GM19351 (cell line): Measurements from ENCODE around the gene DCST1.

Experiments used
- ATAC-seq: cut with Tn5 transposase; IDR thresholded peaks from one replicate; pipeline ENCODE4 v1.9.1; 2021; ENCODE audit warnings: mild to moderate bottlenecking, moderate library complexity; ENCODE audit not compliant: unreplicated experiment

Gene DCST1

GRCh38 chr1:155051342-155051776, 17.7 kb downstream of the DCST1 start:
- ATAC-seq, result no peak

GRCh38 chr1:155051777-155052398, 18.3 kb downstream of the DCST1 start:
- peak; percentile 3 for ATAC-seq

GRCh38 chr1:155052439-155053395, 19.1 kb downstream of the DCST1 start:
- ATAC-seq, result no peak

GRCh38 chr1:155053531-155054105, 20.0 kb downstream of the DCST1 start:
- ATAC-seq, result no peak

GRCh38 chr1:155057104-155057503, 23.5 kb downstream of the DCST1 start:
- ATAC-seq, result no peak

- ATAC-seq, result no peak
Observed at GRCh38 chr1:155057788-155058211, 24.2 kb downstream of the DCST1 start.

GRCh38 chr1:155060736-155061135, 27.1 kb downstream of the DCST1 start:
- ATAC-seq, result no peak

- no peak for ATAC-seq
Observed at GRCh38 chr1:155061381-155062150, 27.9 kb downstream of the DCST1 start.

- no peak for ATAC-seq
Observed at GRCh38 chr1:155062151-155062686, 28.6 kb downstream of the DCST1 start.

- ATAC-seq, result peak; percentile 8
Observed at GRCh38 chr1:155062702-155063411, 29.2 kb downstream of the DCST1 start.

- peak; percentile 60 for ATAC-seq
Observed at GRCh38 chr1:155063550-155064110, 30.0 kb downstream of the DCST1 start, which contains the start of gene EFNA4. EFNA4 (plus strand) TSS chr1:155063740; CDS start chr1:155063824, 84 bp downstream.

- peak; percentile 31 for ATAC-seq
Observed at GRCh38 chr1:155064111-155064831, 30.6 kb downstream of the DCST1 start.

- ATAC-seq, result no peak
Observed at GRCh38 chr1:155064832-155065429, 31.3 kb downstream of the DCST1 start.

GRCh38 chr1:155066777-155067176, 33.2 kb downstream of the DCST1 start:
- no peak for ATAC-seq

GRCh38 chr1:155068599-155068998, 35.0 kb downstream of the DCST1 start:
- ATAC-seq, result no peak

- ATAC-seq, result no peak
Observed at GRCh38 chr1:155069551-155070157, 36.0 kb downstream of the DCST1 start.

GRCh38 chr1:155070158-155070621, 36.6 kb downstream of the DCST1 start:
- ATAC-seq, result no peak
